Neural cell (in vitro differentiated cells): ENCODE results near the gene PAK3. TPM values are rescaled to one million over a fixed set of nuclear protein-coding genes. Genes with fewer than 3 reads are reported as not detected.

Source experiments
- H2AFZ ChIP-seq: fragments of 200-600, 300-800 bp; sonication (generic), shearing (Covaris generic); 2 replicates; pipeline ENCODE4 v1.6.0; 2014; ENCODE audit warnings: low read depth, mild to moderate bottlenecking, antibody characterized with exemption, low read length, moderate library complexity
- H3F3A ChIP-seq: fragments of 200-600 bp; shearing (Covaris generic); 2 replicates; pipeline ENCODE4 v1.6.1; 2016; ENCODE audit warnings: mild to moderate bottlenecking, moderate library complexity, mixed read lengths, antibody characterized with exemption, low read length; ENCODE audit not compliant: insufficient read depth, poor library complexity, severe bottlenecking
- H3K27ac ChIP-seq: fragments of 200-600, 300-800 bp; sonication (generic), shearing (Covaris generic); 2 replicates; pipeline ENCODE4 v1.5.1; 2014; ENCODE audit warnings: mild to moderate bottlenecking, low read length, moderate library complexity
- H3K27me3 ChIP-seq: fragments of 300-800, 200-600 bp; sonication (generic), shearing (Covaris generic); 2 replicates; pipeline ENCODE4 v1.6.0; 2014; ENCODE audit warnings: mild to moderate bottlenecking, low read depth, low read length, moderate library complexity; ENCODE audit not compliant: insufficient read depth
- H3K36me3 ChIP-seq: fragments of 300-800, 200-600 bp; sonication (generic), shearing (Covaris generic); 2 replicates; pipeline ENCODE4 v1.5.1; 2014; ENCODE audit warnings: mild to moderate bottlenecking, antibody characterized with exemption, low read length, moderate library complexity; ENCODE audit not compliant: insufficient read depth
- H3K4me2 ChIP-seq: fragments of 300-800, 200-600 bp; sonication (generic), shearing (Covaris generic); 2 replicates; pipeline ENCODE4 v1.6.0; 2014; ENCODE audit warnings: mild to moderate bottlenecking, low read length
- H3K4me3 ChIP-seq: fragments of 300-800, 200-600 bp; sonication (generic), shearing (Covaris generic); 2 replicates; pipeline ENCODE4 v1.5.1; 2014; ENCODE audit warnings: mild to moderate bottlenecking, low read length, moderate library complexity
- H3K79me2 ChIP-seq: fragments of 200-600 bp; shearing (Covaris generic); replicated peaks from 2 replicates; pipeline ENCODE4 v1.6.0; 2014; ENCODE audit warnings: mild to moderate bottlenecking, low read length, moderate library complexity; ENCODE audit not compliant: insufficient read depth
- H3K9ac ChIP-seq: fragments of 300-800, 200-600 bp; sonication (generic), shearing (Covaris generic); 2 replicates; pipeline ENCODE4 v1.6.1; 2016; ENCODE audit warnings: mild to moderate bottlenecking, low read length, mixed read lengths
- H3K9me2 ChIP-seq: fragments of 200-600 bp; shearing (Covaris generic); 2 replicates; pipeline ENCODE4 v1.6.1; 2016; ENCODE audit warnings: mild to moderate bottlenecking, low read length, mixed read lengths; ENCODE audit not compliant: insufficient read depth
- H3K9me3 ChIP-seq: fragments of 200-600, 300-800 bp; sonication (generic), shearing (Covaris generic); 2 replicates; pipeline ENCODE4 v1.6.1; 2016; ENCODE audit warnings: mild to moderate bottlenecking, mixed run types, low read length, moderate library complexity, mixed read lengths
- H4K20me1 ChIP-seq: fragments of 200-600 bp; shearing (Covaris generic); 2 replicates; pipeline ENCODE4 v1.6.1; 2016; ENCODE audit warnings: mild to moderate bottlenecking, mixed run types; ENCODE audit not compliant: insufficient read depth
- CTCF ChIP-seq: fragments of 450-650 bp; IDR thresholded peaks from 2 replicates; pipeline ENCODE4 v1.5.1; 2014; ENCODE audit warnings: antibody characterized with exemption, mild to moderate bottlenecking, moderate library complexity; ENCODE audit not compliant: poor library complexity, severe bottlenecking
- EP300 ChIP-seq: fragments of 450-650 bp; conservative IDR thresholded peaks from 2 replicates; pipeline ENCODE4 v1.6.1; 2014; ENCODE audit warnings: antibody characterized with exemption, mild to moderate bottlenecking, moderate library complexity; ENCODE audit not compliant: poor library complexity, severe bottlenecking
- EZH2 ChIP-seq: fragments of 200-600, 300-800 bp; shearing (Covaris generic), sonication (generic); IDR thresholded peaks from 2 replicates; pipeline ENCODE4 v1.6.1; 2014; ENCODE audit warnings: antibody characterized with exemption, low read length, borderline replicate concordance, mild to moderate bottlenecking; ENCODE audit not compliant: insufficient read depth, poor library complexity, severe bottlenecking
- MXI1 ChIP-seq: fragments of 450-650 bp; conservative IDR thresholded peaks from 2 replicates; pipeline ENCODE4 v1.6.1; 2014; ENCODE audit warnings: antibody characterized with exemption, mild to moderate bottlenecking; ENCODE audit not compliant: poor library complexity, severe bottlenecking
- POLR2AphosphoS5 ChIP-seq: IDR thresholded peaks from 2 replicates; pipeline ENCODE4 v1.6.1; 2012
- RAD21 ChIP-seq: fragments of 450-650 bp; conservative IDR thresholded peaks from 2 replicates; pipeline ENCODE4 v1.6.1; 2014; ENCODE audit warnings: antibody characterized with exemption, mild to moderate bottlenecking, moderate library complexity
- REST ChIP-seq: IDR thresholded peaks from 2 replicates; pipeline ENCODE4 v1.6.1; 2012; ENCODE audit warnings: borderline replicate concordance
- SMC3 ChIP-seq: fragments of 450-650 bp; conservative IDR thresholded peaks from 2 replicates; pipeline ENCODE4 v1.6.1; 2014; ENCODE audit warnings: antibody characterized with exemption, mild to moderate bottlenecking, moderate library complexity; ENCODE audit not compliant: poor library complexity
- TAF1 ChIP-seq: IDR thresholded peaks from 2 replicates; pipeline ENCODE4 v1.6.1; 2012; ENCODE audit warnings: low read depth
- polyA plus RNA-seq: library from polyadenylated mRNA; depleted of rRNA; stranded (reverse); fragments of >200 nt; gene quantifications from 2 replicates; pipeline ENCODE4 v1.2.3, GENCODE V29; 2014

The PAK3 gene
- polyA plus RNA-seq, 1 donor from 2014 or later, result 92.4 TPM

- H3K27ac ChIP-seq, result no peak overlapping the region
- no peaks in the 10 kb centered on the region for H3F3A ChIP-seq
- no peaks in the 10 kb centered on the region for H4K20me1 ChIP-seq
- no peaks in the 10 kb centered on the region for H3K9me2 ChIP-seq
- no peaks in the 10 kb centered on the region for H3K79me2 ChIP-seq
- H3K4me2 ChIP-seq, result no peak overlapping the region
- TF ChIP-seq EZH2, result no peak
- TF ChIP-seq POLR2AphosphoS5, result no peak
- TF ChIP-seq REST, result no peak
- no peak for TF ChIP-seq TAF1
- TF ChIP-seq SMC3, result no peak
- no peak for TF ChIP-seq CTCF
- TF ChIP-seq EP300, result no peak
- no peak for TF ChIP-seq MXI1
- TF ChIP-seq RAD21, result no peak
- H2AFZ ChIP-seq, result no peak overlapping the region
- H3K27me3 ChIP-seq, result no peaks in the 10 kb centered on the region
- H3K4me3 ChIP-seq, result no peak overlapping the region
- no peaks in the 10 kb centered on the region for H3K9me3 ChIP-seq
- H3K9ac ChIP-seq, result no peak overlapping the region
- peaks cover 5% of the 10 kb centered on the region for H3K36me3 ChIP-seq
Observed at GRCh38 chrX:111127038-111127437, 31.0 kb downstream of the PAK3 start.

GRCh38 chrX:111129921-111130320 lies 33.9 kb downstream of the PAK3 start:
- Histone ChIP-seq H2AFZ (no peak overlapping the region), H3K27me3 (no peaks in the 10 kb centered on the region), H3K4me3 (no peak overlapping the region), H3K36me3 (peaks cover 5% of the 10 kb centered on the region), H3K79me2 (no peaks in the 10 kb centered on the region), H3K9me3 (no peaks in the 10 kb centered on the region), H3K9me2 (no peaks in the 10 kb centered on the region), H3K27ac (no peak overlapping the region), H3K4me2 (no peak overlapping the region), H3F3A (no peaks in the 10 kb centered on the region), H3K9ac (no peak overlapping the region), H4K20me1 (no peaks in the 10 kb centered on the region)
- TF ChIP-seq SMC3, result no peak
- TF ChIP-seq CTCF, result no peak
- no peak for TF ChIP-seq TAF1
- TF ChIP-seq RAD21, result no peak
